Activated CD8-positive, alpha-beta memory T cell treated with anti-CD3 and anti-CD28 coated beads, Interleukin-2, amount 50 U/mL, for 48 hours (primary cell): Measurements from ENCODE around the gene THBS4.
A peak's percentile ranks its signal among the peaks of the same experiment; 100 is the strongest.
"Not testable (repeated sequence)": the region's sequence is repeated elsewhere in the genome, so short reads cannot be mapped to it uniquely, and the experiment has no call there.

Experiments
- DNase-seq: peaks from one replicate; pipeline ENCODE4 v3.0.0-alpha.2; 2020

THBS4 gene

DNA sequence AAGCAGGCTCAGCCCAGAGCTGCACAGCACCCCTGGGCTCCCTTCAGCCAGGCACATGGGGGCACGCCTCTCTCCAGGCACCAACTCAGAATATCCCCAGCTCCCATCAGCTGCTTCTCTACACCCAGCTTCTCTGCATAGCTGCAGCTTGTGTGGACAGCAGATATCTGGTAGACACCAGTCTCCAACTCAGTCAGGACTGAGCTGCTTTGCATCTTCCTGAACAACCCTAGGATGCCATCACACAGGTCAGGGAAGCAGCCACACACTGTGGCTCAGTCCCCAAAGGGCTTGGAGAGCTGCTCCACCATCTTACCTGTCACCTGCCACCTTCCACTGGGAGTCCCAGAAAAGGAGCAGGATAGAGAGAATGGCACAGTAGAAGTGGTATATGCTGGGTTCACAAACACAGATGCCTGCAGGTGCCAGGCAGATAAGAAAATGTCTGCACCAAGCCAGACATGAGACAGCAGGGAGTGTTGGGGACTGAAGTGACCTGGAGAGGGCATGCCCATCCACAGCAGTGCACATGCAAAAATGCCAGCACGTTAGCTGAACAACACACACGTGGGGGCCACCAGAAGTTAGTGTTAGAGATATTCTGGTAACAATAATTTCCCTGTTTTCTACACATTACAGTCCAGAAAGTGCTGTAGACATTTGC, 42.0 kb downstream of the THBS4 start:
- no peak for DNase-seq

DNA sequence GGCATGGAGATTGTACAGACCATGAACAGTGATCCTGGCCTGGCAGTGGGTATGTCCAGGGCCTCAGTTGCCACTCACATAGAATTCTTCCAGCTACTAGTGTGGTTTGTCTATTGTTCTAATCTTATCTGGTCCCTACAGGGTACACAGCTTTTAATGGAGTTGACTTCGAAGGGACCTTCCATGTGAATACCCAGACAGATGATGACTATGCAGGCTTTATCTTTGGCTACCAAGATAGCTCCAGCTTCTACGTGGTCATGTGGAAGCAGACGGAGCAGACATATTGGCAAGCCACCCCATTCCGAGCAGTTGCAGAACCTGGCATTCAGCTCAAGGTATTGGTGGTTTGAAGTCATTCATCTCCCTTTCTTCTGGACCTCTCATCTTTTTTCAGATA, 43.8 kb downstream of the THBS4 start:
- DNase-seq, result no peak

DNA sequence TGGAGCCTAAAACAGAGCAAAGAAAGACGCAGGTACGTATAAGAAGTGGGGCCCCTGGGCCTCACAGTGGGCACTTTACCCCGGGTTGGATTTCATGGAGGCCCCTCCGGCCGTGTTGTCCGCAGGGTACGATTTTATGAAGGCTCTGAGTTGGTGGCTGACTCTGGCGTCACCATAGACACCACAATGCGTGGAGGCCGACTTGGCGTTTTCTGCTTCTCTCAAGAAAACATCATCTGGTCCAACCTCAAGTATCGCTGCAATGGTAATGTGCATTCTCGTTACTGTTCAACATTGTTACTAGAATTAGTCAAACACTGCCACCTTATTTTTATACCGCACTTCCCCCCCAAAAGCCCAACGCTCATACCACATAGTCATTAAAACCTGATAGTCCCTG, 47.1 kb downstream of the THBS4 start:
- DNase-seq, result no peak

DNA sequence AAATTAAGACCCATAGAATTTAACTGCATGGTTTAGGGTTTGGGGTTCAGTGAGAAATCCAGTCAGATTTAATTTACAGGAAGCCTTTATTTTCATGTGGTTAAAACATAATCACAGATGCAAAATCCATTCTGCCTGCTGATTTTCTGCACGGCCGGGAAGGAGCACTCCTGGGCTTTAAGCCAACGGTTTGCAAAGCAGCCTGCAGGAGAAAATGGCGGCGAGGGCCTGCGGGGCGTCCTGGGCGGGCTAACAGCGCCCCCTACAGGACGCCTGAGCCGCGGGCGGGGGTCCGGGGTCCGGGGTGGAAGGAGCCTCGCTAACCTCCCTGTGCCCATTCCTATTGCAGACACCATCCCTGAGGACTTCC, 47.6 kb downstream of the THBS4 start:
- DNase-seq, result peak; percentile 89

DNA sequence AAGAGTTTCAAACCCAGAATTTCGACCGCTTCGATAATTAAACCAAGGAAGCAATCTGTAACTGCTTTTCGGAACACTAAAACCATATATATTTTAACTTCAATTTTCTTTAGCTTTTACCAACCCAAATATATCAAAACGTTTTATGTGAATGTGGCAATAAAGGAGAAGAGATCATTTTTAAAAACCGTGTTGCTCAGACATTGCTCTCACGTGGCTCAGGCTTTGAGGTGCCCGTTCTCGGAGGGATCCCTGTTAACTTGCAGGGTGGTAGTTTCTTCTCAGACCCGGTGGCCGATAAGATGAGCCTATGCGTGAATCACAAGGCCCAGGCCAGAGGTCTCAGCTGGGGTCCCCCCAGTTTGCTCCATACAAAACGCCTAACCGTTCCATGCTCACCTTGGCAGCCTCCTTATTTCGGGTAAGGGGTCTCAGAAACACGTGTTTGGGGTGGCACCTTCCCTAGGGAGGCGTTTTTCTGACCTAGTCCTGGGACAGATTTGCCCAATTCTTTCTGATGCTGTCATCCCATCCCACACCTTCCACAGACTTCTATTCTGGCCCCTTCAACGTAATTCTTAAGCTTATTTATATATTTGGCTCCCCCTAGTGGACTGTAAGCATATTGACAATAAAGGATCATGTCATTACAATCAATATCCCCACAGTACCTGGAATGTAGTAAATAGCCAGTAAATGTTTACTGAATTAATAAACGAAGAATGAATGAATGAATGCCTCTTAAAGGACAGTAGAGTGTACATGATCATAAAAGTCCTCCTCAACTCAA, 48.1 kb downstream of the THBS4 start:
- peak; percentile 76 for DNase-seq

DNA sequence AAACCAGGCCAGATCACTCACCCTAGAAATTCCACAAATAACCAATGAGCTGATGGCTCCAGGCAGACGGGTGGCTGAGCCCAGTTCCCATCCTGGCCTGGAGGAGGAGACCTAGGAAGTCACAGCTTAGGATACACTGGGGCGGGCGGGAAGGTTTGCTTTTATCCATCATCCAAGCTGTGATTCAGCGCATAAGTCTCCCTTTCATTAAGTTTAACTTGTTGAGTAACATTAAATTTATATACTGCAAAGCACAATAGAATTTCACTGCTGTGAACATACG, 55.7 kb downstream of the THBS4 start:
- DNase-seq, result no peak

DNA sequence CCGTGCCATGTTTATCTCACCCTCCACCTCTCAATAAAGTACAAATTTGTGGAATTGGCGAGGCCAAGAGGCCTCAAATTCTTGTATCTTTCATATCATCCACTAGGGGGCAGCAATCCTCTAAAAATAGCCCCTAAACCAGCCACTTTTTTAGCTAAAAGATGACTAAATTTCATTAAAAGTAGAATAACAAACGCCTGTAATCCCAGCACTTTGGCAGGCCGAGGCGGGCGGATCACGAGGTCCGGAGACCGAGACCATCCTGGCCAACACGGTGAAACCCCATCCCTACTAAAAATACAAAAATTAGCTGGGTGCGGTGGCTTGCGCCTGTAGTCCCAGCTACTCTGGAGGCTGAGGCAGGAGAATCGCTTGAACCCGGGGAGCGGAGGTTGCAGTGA, 56.6 kb downstream of the THBS4 start:
- DNase-seq, result not testable (repeated sequence)

DNA sequence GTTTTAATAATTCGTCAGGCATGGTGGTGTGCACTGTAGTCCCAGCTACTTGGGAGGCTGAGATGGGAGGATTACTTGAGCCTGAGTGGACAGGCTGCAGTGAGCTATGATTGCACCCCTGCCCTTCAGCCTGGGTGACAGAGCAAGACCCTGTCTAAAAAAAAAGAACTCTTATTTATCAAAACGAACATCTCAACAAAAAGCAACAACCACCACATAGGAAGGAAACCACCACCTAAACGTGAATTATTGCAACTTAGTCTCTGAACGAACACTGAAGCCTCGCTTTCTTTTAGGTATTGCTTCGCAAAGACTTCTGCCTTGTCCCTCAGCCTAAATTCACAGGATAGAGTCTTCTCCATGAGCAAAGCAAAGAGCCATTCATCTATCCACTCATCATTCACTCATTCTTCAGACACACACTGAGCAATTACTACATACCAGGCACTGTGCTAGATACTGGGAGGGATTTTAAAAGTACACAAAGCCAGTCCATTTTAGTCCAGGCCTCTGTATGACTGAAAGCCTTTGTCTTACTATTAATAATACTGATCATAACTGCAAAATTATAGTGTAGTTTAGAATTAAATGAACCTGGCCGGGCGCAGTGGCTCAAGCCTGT, 57.4 kb downstream of the THBS4 start:
- no peak for DNase-seq

DNA sequence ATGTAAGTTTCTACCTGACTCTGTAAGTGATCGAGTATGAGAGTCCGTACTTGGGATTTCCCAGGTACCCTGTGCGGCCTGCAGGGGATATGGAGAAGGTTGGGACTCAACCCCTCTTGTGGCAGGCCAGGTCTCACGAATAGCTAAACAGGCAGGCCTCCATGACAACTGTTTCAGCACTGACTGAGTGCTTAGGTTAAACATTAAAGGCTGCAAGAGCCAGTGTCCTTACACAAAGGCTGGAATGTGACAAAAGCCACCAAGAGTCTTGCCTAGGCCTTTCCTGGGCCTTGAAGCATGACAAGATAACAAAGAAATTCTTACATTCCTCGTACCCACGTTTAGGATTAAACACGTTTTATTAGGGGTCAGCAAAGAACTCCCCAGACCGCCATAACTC, 58.6 kb downstream of the THBS4 start:
- DNase-seq, result no peak

DNA sequence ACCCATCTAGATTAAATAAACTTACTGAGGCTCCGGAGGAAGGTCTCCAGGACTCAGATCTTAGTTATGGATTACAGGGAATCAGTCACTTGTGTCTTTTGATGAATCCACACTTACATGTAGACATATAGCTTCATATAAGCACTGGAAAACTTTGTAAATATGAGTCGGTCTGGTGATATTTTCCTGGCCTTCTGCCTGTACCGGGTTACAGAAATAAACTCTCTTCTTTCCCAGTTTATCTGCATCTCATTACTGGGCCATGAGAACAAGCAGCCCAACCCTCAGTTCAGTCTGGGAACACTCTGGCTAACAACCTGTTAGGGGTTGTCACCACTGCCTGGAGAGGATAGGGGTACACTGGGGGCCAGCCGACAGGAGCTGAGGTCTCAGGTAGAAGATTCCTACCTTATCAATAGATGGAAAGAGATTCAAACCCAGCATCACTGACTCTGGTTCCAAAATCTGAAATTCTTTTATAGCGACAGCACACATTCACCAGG, 59.1 kb downstream of the THBS4 start:
- no peak for DNase-seq

DNA sequence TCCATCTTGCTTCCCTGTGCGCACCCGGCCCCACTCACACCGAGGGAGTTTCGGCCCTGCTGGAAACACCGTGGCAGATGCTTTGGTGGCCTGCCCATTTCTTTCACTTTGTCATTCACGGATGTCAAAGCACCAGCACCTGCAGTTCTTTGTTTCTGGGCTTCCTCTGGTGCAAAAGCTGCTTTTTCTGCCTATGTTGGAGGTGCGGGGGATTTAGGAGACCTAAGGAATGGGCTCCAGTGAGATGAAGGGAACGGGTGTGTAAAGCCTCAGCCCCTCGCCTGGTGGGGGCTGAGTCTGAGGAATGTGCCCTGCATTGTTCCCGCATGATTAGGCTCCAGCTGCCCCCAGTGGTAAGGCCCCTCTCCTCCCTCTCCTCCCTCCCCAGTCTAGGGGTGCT, 62.3 kb downstream of the THBS4 start:
- DNase-seq, result no peak

DNA sequence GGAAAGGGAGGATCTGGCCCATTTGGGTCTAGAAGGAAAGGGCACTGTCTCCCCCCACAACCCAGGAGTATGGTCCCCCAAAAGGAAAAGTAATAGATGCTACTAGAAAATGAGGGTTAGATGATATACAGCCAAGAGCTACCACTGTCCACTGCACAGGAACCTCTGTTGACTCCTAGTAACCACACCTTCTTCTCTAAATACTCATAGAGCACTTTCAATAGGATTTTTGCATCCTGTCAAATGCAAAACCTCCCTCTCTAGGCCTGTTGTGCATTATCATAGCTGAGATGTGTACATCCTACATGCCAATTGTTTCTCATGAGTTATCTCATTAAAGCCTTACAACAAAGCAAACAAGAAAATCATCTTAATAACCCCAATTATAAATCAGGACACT, 66.8 kb downstream of the THBS4 start:
- no peak for DNase-seq

DNA sequence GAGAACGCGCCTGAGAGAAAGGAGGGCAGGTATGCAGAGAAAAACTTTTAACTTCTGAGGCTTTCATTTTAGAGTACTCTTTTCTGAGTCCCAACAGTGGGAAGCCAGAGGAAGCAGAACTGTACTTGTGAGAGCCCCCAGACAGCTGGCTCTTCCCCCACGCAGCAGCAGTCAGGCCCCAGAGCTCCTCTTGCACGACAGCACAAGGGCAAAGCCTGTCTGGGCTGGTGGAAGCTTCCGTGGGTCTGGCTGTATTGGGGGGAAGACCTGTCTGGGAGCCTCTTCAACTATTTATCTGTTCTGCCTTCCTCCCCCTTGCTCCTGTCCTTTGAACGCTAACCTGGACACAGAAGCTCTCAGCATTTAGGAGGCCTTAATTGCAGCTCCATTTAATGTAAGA, 68.2 kb downstream of the THBS4 start:
- DNase-seq, result no peak

DNA sequence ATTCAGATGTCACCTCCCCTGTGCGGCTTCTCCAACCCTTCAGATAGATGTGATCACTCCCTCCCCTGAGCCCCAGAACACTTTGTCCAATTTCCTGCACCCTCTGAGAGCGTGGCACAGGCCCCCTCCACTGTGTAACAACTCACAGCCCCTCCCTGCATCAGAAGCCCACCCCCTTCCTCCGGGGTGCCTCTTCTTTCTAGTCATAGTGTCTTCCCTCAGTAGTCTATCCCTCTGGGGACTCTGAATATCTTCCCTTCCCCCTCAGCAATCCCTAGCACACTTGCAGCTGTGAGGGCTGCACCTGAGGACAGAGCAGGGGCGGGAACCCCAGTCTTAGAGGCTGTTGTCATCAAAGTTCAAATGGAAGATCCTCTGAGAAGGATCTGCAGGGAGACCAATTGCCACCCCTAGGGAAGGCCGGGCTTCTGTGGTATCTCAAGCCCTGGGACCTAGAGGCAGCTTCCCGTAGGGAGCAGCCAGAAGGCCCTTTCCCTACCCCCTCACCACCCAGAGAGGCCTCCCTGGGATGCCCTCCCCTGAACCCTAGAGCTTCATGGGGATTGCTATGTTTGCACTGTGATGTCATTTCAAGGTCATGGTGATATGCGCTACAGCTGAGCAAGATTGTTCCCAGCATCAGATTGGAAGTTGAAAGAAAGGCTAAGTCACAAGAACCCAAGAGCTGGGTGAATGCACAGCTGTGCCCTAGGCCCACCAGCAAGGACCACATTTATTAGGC, 70.7 kb downstream of the THBS4 start:
- DNase-seq, result no peak

DNA sequence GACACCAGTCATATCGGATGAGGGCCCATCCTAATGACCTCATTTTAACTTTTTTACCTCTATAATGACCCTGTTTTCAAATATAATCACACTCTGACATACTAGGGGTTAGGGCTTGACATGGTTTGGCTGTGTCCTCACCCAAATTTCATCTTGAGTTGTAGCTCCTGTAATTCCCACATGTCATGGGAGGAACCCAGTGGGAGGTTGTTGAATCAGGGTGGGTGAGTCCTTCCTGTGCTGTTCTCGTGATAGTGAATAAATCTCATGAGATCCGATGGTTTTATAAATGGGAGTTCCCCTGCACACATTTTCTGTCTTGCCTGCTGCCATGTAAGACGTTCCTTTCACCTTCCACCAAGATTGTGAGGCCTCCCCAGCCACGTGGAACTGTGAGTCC, 71.8 kb downstream of the THBS4 start:
- no peak for DNase-seq

DNA sequence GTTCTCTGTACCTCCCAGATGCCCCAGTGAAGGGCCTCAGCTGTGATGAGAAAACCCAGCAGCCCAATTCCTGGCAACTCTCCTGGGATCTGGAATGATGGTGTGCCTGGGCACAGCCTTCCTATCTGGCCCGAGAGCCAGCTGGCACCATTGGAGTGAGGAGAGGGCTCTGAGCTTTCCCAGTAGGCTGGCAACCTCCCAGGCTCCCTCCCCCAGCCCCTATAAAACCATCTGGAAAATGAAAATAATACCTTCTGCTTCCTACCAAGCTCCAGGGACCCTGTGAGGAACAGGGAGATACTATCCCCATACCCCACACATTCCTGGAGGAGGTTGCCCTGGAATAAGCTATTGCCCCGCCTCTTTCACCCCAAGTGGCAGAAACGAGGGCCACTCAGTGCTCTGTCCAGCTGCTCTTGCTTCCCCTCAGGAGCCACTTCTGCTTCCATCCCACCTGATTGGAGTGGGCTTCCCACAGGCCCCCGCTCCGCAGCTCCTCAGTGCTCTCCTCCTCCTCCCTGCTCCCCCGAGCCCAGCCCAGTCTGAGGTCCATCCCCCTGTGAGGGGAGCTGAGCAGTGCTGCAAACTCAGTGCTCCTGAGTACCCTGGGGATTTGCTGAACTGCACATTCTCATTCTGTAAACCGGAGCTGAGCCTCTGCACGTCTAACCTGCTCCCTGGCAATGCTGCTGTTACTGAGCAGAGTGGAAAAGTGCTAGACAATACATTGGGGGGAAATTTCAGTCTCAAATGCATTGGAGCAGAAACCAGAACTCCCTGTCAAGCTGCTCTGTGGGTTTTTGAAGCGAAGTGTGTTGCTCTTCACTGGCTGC, 74.7 kb downstream of the THBS4 start:
- DNase-seq, result no peak

DNA sequence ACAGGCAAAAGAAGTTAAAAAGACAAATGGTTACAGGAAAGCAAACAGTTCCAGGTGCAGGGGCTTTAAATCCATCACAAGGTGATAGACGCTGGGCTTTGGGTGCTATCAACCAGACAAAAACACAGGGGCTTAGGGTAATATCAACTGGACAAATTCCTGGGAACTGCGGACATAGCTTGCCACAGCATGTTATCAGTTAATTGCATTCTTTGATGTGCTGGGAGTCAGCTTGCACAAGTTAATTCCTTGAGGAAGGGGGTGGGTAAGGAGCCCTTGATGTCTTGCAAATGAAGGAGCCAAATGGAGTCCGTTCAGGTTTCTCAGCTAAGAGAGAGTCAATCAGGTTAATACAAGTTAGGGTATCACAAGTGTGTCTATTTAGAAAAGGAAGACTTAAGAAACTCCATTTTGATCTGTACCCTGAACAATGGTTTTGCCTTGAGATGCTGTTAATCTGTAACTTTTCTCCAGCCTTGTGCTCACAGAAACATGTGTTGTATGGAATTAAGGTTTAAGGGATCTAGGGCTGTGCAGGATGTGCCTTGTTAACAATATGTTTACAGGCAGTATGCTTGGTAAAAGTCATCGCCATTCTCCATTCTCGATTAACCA, 76.3 kb downstream of the THBS4 start:
- not testable (repeated sequence) for DNase-seq

DNA sequence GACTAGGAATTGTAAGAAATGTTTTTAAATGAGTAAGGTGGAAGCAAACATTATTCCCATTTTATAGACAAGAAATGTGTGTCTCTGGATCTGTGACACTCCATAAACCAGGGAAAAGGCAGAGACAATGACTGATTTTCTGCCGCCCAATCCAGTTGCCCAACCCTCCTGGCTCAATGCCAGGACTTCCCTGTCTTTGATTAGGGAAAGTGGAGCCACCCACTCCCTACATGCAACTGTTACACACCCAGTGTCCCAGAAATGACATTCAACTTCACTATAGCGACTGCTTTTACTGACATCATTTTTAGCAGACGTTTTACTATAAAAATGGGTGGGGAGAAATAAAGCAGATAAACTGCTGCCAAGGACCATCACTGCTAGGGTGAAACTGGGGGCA, 79.7 kb downstream of the THBS4 start:
- no peak for DNase-seq

DNA sequence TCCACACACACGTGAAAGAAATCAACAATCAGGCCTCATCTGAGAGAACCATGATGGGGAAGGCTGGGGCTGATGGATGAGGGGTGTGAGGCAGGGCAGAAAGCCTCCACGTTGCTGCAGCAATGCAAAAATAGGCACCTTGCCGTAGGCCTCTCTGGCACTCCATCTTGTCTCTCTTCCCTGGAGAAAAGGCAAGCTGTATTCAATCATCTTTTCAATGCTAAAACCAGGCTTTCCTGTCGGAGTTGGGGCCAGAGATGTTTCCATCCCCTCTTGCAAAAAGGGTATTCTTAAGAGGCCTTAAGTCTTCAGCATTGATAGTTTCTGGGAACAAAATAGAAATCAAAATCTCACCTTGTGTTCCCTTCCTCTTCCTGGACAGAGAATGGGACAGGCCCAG, 80.9 kb downstream of the THBS4 start:
- no peak for DNase-seq

DNA sequence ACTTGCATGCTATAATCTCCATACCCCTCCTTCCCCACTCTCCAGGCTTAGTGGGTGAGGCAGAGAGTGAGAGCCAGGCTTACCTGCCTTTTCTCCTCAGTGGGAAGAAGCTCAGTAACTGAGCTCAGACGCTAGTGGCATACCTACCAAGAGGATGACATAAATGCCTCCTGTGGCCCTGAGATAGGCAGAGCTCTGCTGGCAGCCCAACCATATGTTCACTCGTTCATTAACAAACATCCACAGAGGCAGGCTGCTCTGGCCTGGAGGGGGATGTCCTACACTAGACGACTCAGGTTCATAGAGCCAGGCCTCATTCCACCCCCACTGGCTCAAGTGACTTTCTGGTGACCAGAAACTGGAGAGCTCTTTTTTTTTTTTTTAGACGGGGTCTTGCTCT, 81.3 kb downstream of the THBS4 start:
- DNase-seq, result no peak

DNA sequence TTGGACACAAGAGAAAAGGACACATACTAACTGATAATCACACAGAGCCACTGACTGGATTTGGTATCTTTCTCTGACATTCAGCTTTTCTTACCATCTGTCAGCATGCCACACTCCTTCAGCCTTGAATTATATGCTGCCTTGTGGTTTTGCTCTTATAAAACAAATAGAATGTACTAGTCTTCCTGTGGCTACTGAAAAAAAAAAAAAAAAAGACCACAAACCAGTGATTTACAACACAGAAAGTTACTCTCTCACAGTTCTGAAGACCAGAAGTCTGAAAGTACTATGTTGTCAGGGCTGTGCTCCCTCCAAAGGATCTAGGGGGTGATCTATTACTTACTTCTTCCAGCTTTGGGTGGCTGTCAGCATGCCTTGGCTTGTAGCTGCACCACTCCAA, 82.3 kb downstream of the THBS4 start:
- no peak for DNase-seq

DNA sequence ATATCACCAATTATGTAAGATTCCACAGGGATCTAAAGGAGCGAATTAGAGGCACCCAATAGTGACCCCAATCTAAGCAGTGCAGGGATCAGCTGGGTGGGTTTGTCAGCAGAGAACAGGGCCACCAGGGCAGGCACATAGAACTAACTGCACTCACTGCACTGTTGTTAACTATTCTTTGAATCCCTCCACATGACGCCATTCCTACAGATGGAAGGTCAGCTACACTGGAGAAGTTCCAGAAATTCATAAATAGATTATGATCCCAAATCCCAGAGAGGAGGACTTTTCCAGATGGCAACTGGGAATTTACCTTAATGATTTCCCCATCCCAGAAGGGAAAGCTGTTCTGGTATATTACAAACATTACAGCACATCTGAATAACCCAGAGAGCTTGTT, 84.2 kb downstream of the THBS4 start:
- DNase-seq, result no peak
